SK-N-SH (cell line): ENCODE results near the gene SNX10. TPM values are rescaled to one million over a fixed set of nuclear protein-coding genes. Genes with fewer than 3 reads are reported as not detected.

Experiments
- CTCF ChIA-PET: fragments of 300-600, 350-600 bp; formaldehyde crosslinking; extraction: SDS; loops from one replicate; lab custom pipeline; 2021; lab: Yijun Ruan, JAX
- POLR2A ChIA-PET: fragments of 350-600 bp; sonication (Branson Sonifier 250); formaldehyde crosslinking; extraction: SDS; loops from one replicate; lab custom pipeline; 2020; ENCODE audit warnings: antibody characterized with exemption, inconsistent platforms; lab: Yijun Ruan, JAX
- DNase-seq: peaks from one replicate; pipeline ENCODE4 v3.0.0; 2012
- H2AFZ ChIP-seq: fragments of 200-600 bp; sonication (generic); 2 replicates; pipeline ENCODE4 v1.8.1; 2016; ENCODE audit warnings: antibody characterized with exemption, mild to moderate bottlenecking, low read depth
- H3F3A ChIP-seq: fragments of 200-600 bp; sonication (generic); replicated peaks from 2 replicates; pipeline ENCODE3; 2016; ENCODE audit warnings: antibody characterized with exemption, mild to moderate bottlenecking; ENCODE audit not compliant: insufficient read depth
- H3K27ac ChIP-seq, 2 experiments: fragments of 200-500 bp in 1 of 2; fragments of 200-600 bp in 1 of 2; sonication (Bioruptor generic) in 1 of 2; sonication (generic), shearing (Covaris generic) in 1 of 2; 2 replicates each; pipeline versions ENCODE4 v1.5.1 to v1.6.1; 2014 to 2016; ENCODE audit warnings: low read depth in 2 of 2, inconsistent platforms in 1 of 2, low read length in 1 of 2, mild to moderate bottlenecking in 1 of 2, mixed read lengths in 1 of 2
- H3K27me3 ChIP-seq: fragments of 200-600 bp; sonication (generic), shearing (Covaris generic); 2 replicates; pipeline ENCODE4 v1.6.1; 2016; ENCODE audit warnings: mixed run types; ENCODE audit not compliant: insufficient read depth
- H3K36me3 ChIP-seq, 2 experiments: fragments of 200-500 bp in 1 of 2; fragments of 200-600 bp in 1 of 2; sonication (Bioruptor generic) in 1 of 2; sonication (generic) in 1 of 2; replicated peaks in 1 of 2; 2 replicates each; pipeline versions ENCODE3 to v1.5.1; 2014 to 2016; ENCODE audit warnings: low read length in 1 of 2, mild to moderate bottlenecking in 1 of 2; ENCODE audit not compliant: insufficient read depth in 2 of 2, control insufficient read depth in 1 of 2
- H3K4me1 ChIP-seq, 2 experiments: fragments of 200-500 bp in 1 of 2; fragments of 200-600 bp in 1 of 2; sonication (Bioruptor generic) in 1 of 2; sonication (generic), shearing (Covaris generic) in 1 of 2; 2 replicates each; pipeline versions ENCODE4 v1.5.1 to v1.6.1; 2014 to 2016; ENCODE audit warnings: low read depth in 1 of 2, low read length in 1 of 2, mixed run types in 1 of 2; ENCODE audit not compliant: insufficient read depth in 2 of 2, control insufficient read depth in 1 of 2
- H3K4me2 ChIP-seq: fragments of 200-600 bp; sonication (generic), shearing (Covaris generic); 2 replicates; pipeline ENCODE4 v1.6.1; 2017; ENCODE audit warnings: mixed run types
- H3K4me3 ChIP-seq, 2 experiments: fragments of 200-500 bp in 1 of 2; fragments of 200-600 bp in 1 of 2; sonication (Bioruptor generic) in 1 of 2; sonication (generic), shearing (Covaris generic) in 1 of 2; 2 replicates each; pipeline versions ENCODE4 v1.5.1 to v1.8.1; 2014 to 2016; ENCODE audit warnings: low read depth in 2 of 2, inconsistent platforms in 1 of 2, low read length in 1 of 2, mild to moderate bottlenecking in 1 of 2, mixed read lengths in 1 of 2, moderate library complexity in 1 of 2
- H3K79me2 ChIP-seq: fragments of 200-600 bp; sonication (generic); 2 replicates; pipeline ENCODE4 v1.8.1; 2017; ENCODE audit warnings: mild to moderate bottlenecking; ENCODE audit not compliant: insufficient read depth
- H3K9ac ChIP-seq: fragments of 200-600 bp; sonication (generic); 2 replicates; pipeline ENCODE4 v1.6.1; 2017; ENCODE audit warnings: mixed run types
- H3K9me2 ChIP-seq: fragments of 200-600 bp; sonication (generic); 2 replicates; pipeline ENCODE4 v1.6.1; 2017; ENCODE audit warnings: mixed run types
- H3K9me3 ChIP-seq: fragments of 200-600 bp; sonication (generic); 2 replicates; pipeline ENCODE4 v1.6.1; 2017; ENCODE audit warnings: mixed run types, mild to moderate bottlenecking, moderate library complexity
- H4K20me1 ChIP-seq: fragments of 200-600 bp; sonication (generic); 2 replicates; pipeline ENCODE4 v1.6.1; 2017; ENCODE audit warnings: mild to moderate bottlenecking, mixed run types; ENCODE audit not compliant: insufficient read depth
- EP300 ChIP-seq, 2 experiments: IDR thresholded peaks; 2 replicates each; pipeline versions ENCODE4 v1.4.0 to v1.6.1; 2012; ENCODE audit warnings: borderline replicate concordance in 1 of 2, low read depth in 1 of 2, low read length in 1 of 2
- EZH2phosphoT487 ChIP-seq: fragments of 200-600 bp; sonication (generic); IDR thresholded peaks from 2 replicates; pipeline ENCODE4 v1.6.1; 2017; ENCODE audit warnings: low read depth, mixed run types, mild to moderate bottlenecking, antibody characterized with exemption, moderate library complexity, borderline replicate concordance
- FOXM1 ChIP-seq: IDR thresholded peaks from 2 replicates; pipeline ENCODE4 v1.4.0; 2012; ENCODE audit warnings: low read depth, mild to moderate bottlenecking
- JUND ChIP-seq: IDR thresholded peaks from 2 replicates; pipeline ENCODE4 v1.4.0; 2012
- MEF2A ChIP-seq: IDR thresholded peaks from 2 replicates; pipeline ENCODE4 v1.4.0; 2012; ENCODE audit warnings: low read depth, borderline replicate concordance
- MXI1 ChIP-seq: IDR thresholded peaks from 2 replicates; pipeline ENCODE4 v1.6.1; 2012; ENCODE audit warnings: mild to moderate bottlenecking, low read depth, low read length, improper control_type of control experiment
- NRF1 ChIP-seq: IDR thresholded peaks from 2 replicates; pipeline ENCODE4 v1.6.1; 2012; ENCODE audit warnings: low read depth, mild to moderate bottlenecking, low read length
- PBX3 ChIP-seq: IDR thresholded peaks from 2 replicates; pipeline ENCODE4; 2012
- RAD21 ChIP-seq: IDR thresholded peaks from 2 replicates; pipeline ENCODE4 v1.6.1; 2012; ENCODE audit warnings: mild to moderate bottlenecking, low read length
- RFX5 ChIP-seq: IDR thresholded peaks from 2 replicates; pipeline ENCODE4 v1.6.1; 2012; ENCODE audit warnings: mild to moderate bottlenecking, improper control_type of control experiment, low read length
- TAF1 ChIP-seq: IDR thresholded peaks from 2 replicates; pipeline ENCODE4 v1.6.1; 2012; ENCODE audit warnings: low read depth, mild to moderate bottlenecking, low read length, moderate library complexity, borderline replicate concordance
- TEAD4 ChIP-seq: IDR thresholded peaks from 2 replicates; pipeline ENCODE4 v1.4.0; 2012; ENCODE audit warnings: mild to moderate bottlenecking, borderline replicate concordance; ENCODE audit not compliant: insufficient read depth
- USF1 ChIP-seq: IDR thresholded peaks from 2 replicates; pipeline ENCODE4 v1.4.0; 2012; ENCODE audit warnings: low read depth, borderline replicate concordance
- ZBTB33 ChIP-seq: IDR thresholded peaks from 2 replicates; pipeline ENCODE4 v1.4.0; 2012; ENCODE audit warnings: low read depth, borderline replicate concordance
- WGBS: methylation state at CpG from one replicate; pipeline ENCODE4 v1.1.6; 2017; ENCODE audit warnings: low lambda C conversion rate; 5-methylcytosine and 5-hydroxymethylcytosine counted together
- polyA plus RNA-seq, 3 experiments: library from polyadenylated mRNA; depleted of rRNA; stranded (reverse); fragments of >200 nt; gene quantifications; 2 replicates each; pipeline ENCODE4 v1.2.3, GENCODE V29; 2012
- TF ChIP-seq, protein P1 (sequence below): fragments of 150-350 bp; IDR thresholded peaks from 2 replicates; pipeline ENCODE4 v1.6.1; 2016; ENCODE audit warnings: mild to moderate bottlenecking, low read depth, low read length
- TF ChIP-seq, protein P2 (sequence below): fragments of 200-600 bp; sonication (generic); IDR thresholded peaks from 2 replicates; pipeline ENCODE4 v1.6.1; 2017; ENCODE audit warnings: antibody characterized with exemption, mild to moderate bottlenecking, moderate library complexity
- TF ChIP-seq, protein P3 (sequence below): IDR thresholded peaks from 2 replicates; pipeline ENCODE4 v1.4.0; 2012; ENCODE audit warnings: low read depth

The SNX10 gene
- polyA plus RNA-seq, 1 of the 3 experiments (the other 2 are of a cell fraction): 0.02 TPM

GRCh38 chr7:26343320-26343832 lies 51.7 kb downstream of the SNX10 start:
- Histone ChIP-seq H3K9ac (no peak overlapping the region), H4K20me1 (no peaks in the 10 kb centered on the region), H3K36me3 (no peaks in the 10 kb centered on the region), H3F3A (no peaks in the 10 kb centered on the region), H3K9me3 (no peaks in the 10 kb centered on the region), H3K79me2 (no peaks in the 10 kb centered on the region), H3K4me2 (no peak overlapping the region), H3K9me2 (no peaks in the 10 kb centered on the region; the same call in 1 of the 2 replicates), H2AFZ (no peak overlapping the region), H3K27me3 (no peaks in the 10 kb centered on the region), H3K4me1 (no peaks in the 10 kb centered on the region), H3K4me3 (no peak overlapping the region), H3K27ac (no peak overlapping the region)
- ChIA-PET CTCF (interaction anchor here (1.0 to 3.8 kb wide), 4 partner anchors 10 to 451 kb away, joined by 3 to 17 read pairs (median 4); no protein-coding TSS in a partner anchor), POLR2A (interaction anchor here (0.7 kb wide), 1 partner anchor 456 kb away, joined by 3 read pairs; no protein-coding TSS in a partner anchor)
- 81% methylated on average over 10 of the region's 10 CpGs for WGBS
- DNase-seq: no peak
- TF ChIP-seq TAF1: no peak
- TF ChIP-seq FOXM1: no peak
- no peak for TF ChIP-seq USF1
- TF ChIP-seq, protein P1, sequence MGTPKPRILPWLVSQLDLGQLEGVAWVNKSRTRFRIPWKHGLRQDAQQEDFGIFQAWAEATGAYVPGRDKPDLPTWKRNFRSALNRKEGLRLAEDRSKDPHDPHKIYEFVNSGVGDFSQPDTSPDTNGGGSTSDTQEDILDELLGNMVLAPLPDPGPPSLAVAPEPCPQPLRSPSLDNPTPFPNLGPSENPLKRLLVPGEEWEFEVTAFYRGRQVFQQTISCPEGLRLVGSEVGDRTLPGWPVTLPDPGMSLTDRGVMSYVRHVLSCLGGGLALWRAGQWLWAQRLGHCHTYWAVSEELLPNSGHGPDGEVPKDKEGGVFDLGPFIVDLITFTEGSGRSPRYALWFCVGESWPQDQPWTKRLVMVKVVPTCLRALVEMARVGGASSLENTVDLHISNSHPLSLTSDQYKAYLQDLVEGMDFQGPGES: no peak
- no peak for TF ChIP-seq EP300 (IDR thresholded peaks at IDR 0.05; ENCODE audit: borderline replicate concordance in 1 of 2, low read depth in 1 of 2, low read length in 1 of 2)
- TF ChIP-seq ZBTB33: no peak
- TF ChIP-seq MEF2A: no peak
- TF ChIP-seq TEAD4: no peak
- no peak for TF ChIP-seq RFX5
- TF ChIP-seq, protein P2, sequence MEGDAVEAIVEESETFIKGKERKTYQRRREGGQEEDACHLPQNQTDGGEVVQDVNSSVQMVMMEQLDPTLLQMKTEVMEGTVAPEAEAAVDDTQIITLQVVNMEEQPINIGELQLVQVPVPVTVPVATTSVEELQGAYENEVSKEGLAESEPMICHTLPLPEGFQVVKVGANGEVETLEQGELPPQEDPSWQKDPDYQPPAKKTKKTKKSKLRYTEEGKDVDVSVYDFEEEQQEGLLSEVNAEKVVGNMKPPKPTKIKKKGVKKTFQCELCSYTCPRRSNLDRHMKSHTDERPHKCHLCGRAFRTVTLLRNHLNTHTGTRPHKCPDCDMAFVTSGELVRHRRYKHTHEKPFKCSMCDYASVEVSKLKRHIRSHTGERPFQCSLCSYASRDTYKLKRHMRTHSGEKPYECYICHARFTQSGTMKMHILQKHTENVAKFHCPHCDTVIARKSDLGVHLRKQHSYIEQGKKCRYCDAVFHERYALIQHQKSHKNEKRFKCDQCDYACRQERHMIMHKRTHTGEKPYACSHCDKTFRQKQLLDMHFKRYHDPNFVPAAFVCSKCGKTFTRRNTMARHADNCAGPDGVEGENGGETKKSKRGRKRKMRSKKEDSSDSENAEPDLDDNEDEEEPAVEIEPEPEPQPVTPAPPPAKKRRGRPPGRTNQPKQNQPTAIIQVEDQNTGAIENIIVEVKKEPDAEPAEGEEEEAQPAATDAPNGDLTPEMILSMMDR: no peak
- no peak for TF ChIP-seq NRF1
- TF ChIP-seq JUND: no peak
- no peak for TF ChIP-seq RAD21
- no peak for TF ChIP-seq PBX3
- TF ChIP-seq MXI1: no peak
- TF ChIP-seq, protein P3, sequence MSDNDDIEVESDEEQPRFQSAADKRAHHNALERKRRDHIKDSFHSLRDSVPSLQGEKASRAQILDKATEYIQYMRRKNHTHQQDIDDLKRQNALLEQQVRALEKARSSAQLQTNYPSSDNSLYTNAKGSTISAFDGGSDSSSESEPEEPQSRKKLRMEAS: no peak
- TF ChIP-seq EZH2phosphoT487: no peak
